Measurements from ENCODE around the gene SPEG. TPM values are rescaled to one million over a fixed set of nuclear protein-coding genes. Genes with fewer than 3 reads are reported as not detected.

The SPEG gene
- total RNA-seq, 1 experiment from 2014 or later: 55.3 TPM

GRCh38 chr2:219523031-219523671 lies 88.5 kb downstream of the SPEG start (continued):
- TF ChIP-seq ZNF425 (CRISPR knock-in tag; conservative IDR thresholded peaks at IDR 0.05): no peak

GRCh38 chr2:219524817-219525216 lies 90.2 kb downstream of the SPEG start:
- H3K27me3 Mint-ChIP-seq (ENCODE audit: low read depth): peaks cover 47% of the 10 kb centered on the region
- peaks cover 63% of the 10 kb centered on the region for H3K4me1 Mint-ChIP-seq
- ATAC-seq (no peak), DNase-seq (ENCODE audit: low spot score) (no peak)
- TF ChIP-seq ERG (CRISPR knock-in tag; IDR thresholded peaks at IDR 0.05) (no peak), MYBL2 (CRISPR knock-in tag; IDR thresholded peaks at IDR 0.05) (no peak), FOXP1 (CRISPR knock-in tag; IDR thresholded peaks at IDR 0.05; ENCODE audit: borderline replicate concordance) (no peak), ELF4 (CRISPR knock-in tag; IDR thresholded peaks at IDR 0.05; ENCODE audit: low read depth) (no peak), ZNF232 (CRISPR knock-in tag; IDR thresholded peaks at IDR 0.05) (no peak), SMAD3 (CRISPR knock-in tag; IDR thresholded peaks at IDR 0.05; ENCODE audit: borderline replicate concordance) (no peak), CREM (CRISPR knock-in tag; IDR thresholded peaks at IDR 0.05) (no peak), ZNF219 (CRISPR knock-in tag; IDR thresholded peaks at IDR 0.05; ENCODE audit: borderline replicate concordance) (no peak), IRF2 (CRISPR knock-in tag; IDR thresholded peaks at IDR 0.05; ENCODE audit: borderline replicate concordance, low read depth) (no peak), ZNF263 (CRISPR knock-in tag; IDR thresholded peaks at IDR 0.05; ENCODE audit: low read depth) (no peak), E2F5 (CRISPR knock-in tag; IDR thresholded peaks at IDR 0.05) (no peak), ZNF423 (CRISPR knock-in tag; IDR thresholded peaks at IDR 0.05) (no peak)
- no peaks in the 10 kb centered on the region for H3K36me3 Mint-ChIP-seq
- no peak overlapping the region for H3K27ac Mint-ChIP-seq
- CTCF ChIA-PET: interaction anchor here (1.5 to 41.3 kb wide), 3 partner anchors 17 to 78 kb away, joined by 3 to 2316 read pairs (median 188); partner anchors contain the start of gene GMPPA
- H3K9me3 Mint-ChIP-seq: no peaks in the 10 kb centered on the region
- POLR2A ChIA-PET: interaction anchor here (1.5 kb wide), 1 partner anchor 29 kb away, joined by 5 read pairs; a partner anchor contains a TSS
- H3K4me3 Mint-ChIP-seq: no peak overlapping the region

- H3K4me3 Mint-ChIP-seq: no peak overlapping the region
- H3K36me3 Mint-ChIP-seq: no peaks in the 10 kb centered on the region
- peaks cover 56% of the 10 kb centered on the region for H3K27me3 Mint-ChIP-seq (ENCODE audit: low read depth)
- no peak for DNase-seq (ENCODE audit: low spot score)
- ChIA-PET CTCF (interaction anchor here (0.9 to 41.3 kb wide), 10 partner anchors 10 to 122 kb away, joined by 3 to 2316 read pairs (median 12); partner anchors contain the start of genes ASIC4, GMPPA and SPEG), POLR2A (interaction anchor here (1.0 to 1.5 kb wide), 2 partner anchors 19 to 30 kb away, joined by 3 to 5 read pairs; a partner anchor contains a TSS)
- ATAC-seq: no peak
- H3K4me1 Mint-ChIP-seq: peaks cover 62% of the 10 kb centered on the region
- H3K9me3 Mint-ChIP-seq: no peaks in the 10 kb centered on the region
- no peak for TF ChIP-seq PRDM15 (CRISPR knock-in tag; IDR thresholded peaks at IDR 0.05)
- no peak overlapping the region for H3K27ac Mint-ChIP-seq
Observed at GRCh38 chr2:219525533-219526232, 91.0 kb downstream of the SPEG start.
